ENCODE measurements around the gene DOCK4.

- no peak for TF ChIP-seq ZNF274 (IDR thresholded peaks at IDR 0.05; ENCODE audit: low read depth, low read length)
- no peak for TF ChIP-seq YY1 (IDR thresholded peaks at IDR 0.05; ENCODE audit: insufficient read depth, insufficient read length)
These were observed 475.5 kb downstream of the DOCK4 start for GRCh38 chr7:111730476-111731300.

All from NT2/D1 (cell line).